ENCODE results near the gene RAPGEF4. TPM values are rescaled to one million over a fixed set of nuclear protein-coding genes. Genes with fewer than 3 reads are reported as not detected.

Gene RAPGEF4
- total RNA-seq, 1 experiment from 2014 or later = 0.98 TPM

GRCh38 chr2:172955587-172955986 lies 219.9 kb downstream of the RAPGEF4 start:
- Mint-ChIP-seq H3K4me3 (ENCODE audit: unreplicated experiment) (no peak overlapping the region), H3K36me3 (ENCODE audit: insufficient read depth, unreplicated experiment) (no peaks in the 10 kb centered on the region), H3K4me1 (ENCODE audit: low read depth, unreplicated experiment) (peaks cover 14% of the 10 kb centered on the region), H3K9me3 (ENCODE audit: unreplicated experiment) (no peaks in the 10 kb centered on the region), H3K27me3 (ENCODE audit: insufficient read depth, unreplicated experiment) (peaks cover 3% of the 10 kb centered on the region), H3K27ac (ENCODE audit: unreplicated experiment) (no peak overlapping the region)
- DNase-seq = no peak
- intact Hi-C loops (cut with micrococcal nuclease; ENCODE audit: unreplicated experiment) = no loop called here
- no peak for TF ChIP-seq CTCF (IDR thresholded peaks at IDR 0.05; ENCODE audit: insufficient read depth in 1 of 2, low read depth in 1 of 2, low read length in 1 of 2, severe bottlenecking in 1 of 2, unreplicated experiment in 1 of 2)
- Histone ChIP-seq H3K27me3 (replicated peaks; ENCODE audit: control insufficient read depth, insufficient read depth, low read length) (no peaks in the 10 kb centered on the region), H3K4me3 (ENCODE audit: low read depth, low read length) (no peak overlapping the region), H3K9me3 (no peaks in the 10 kb centered on the region), H3K36me3 (ENCODE audit: control insufficient read depth, insufficient read depth, low read length) (no peaks in the 10 kb centered on the region), H3K4me1 (peaks cover 4% of the 10 kb centered on the region; the same call in 1 of the 2 replicates)
- BruUV-seq (replicated peaks) = no TSS peak
- ChIA-PET CTCF (no interaction called here), POLR2A (no interaction called here)

- no TSS peak for BruUV-seq (replicated peaks)
- CTCF ChIA-PET = no interaction called here
- no peak for TF ChIP-seq CTCF (IDR thresholded peaks at IDR 0.05; ENCODE audit: insufficient read depth in 1 of 2, low read depth in 1 of 2, low read length in 1 of 2, severe bottlenecking in 1 of 2, unreplicated experiment in 1 of 2)
- no peaks in the 10 kb centered on the region for H3K27me3 ChIP-seq (replicated peaks; ENCODE audit: control insufficient read depth, insufficient read depth, low read length)
- no peaks in the 10 kb centered on the region for H3K36me3 ChIP-seq (ENCODE audit: control insufficient read depth, insufficient read depth, low read length)
- intact Hi-C loops (cut with micrococcal nuclease; ENCODE audit: unreplicated experiment) = no loop called here
- POLR2A ChIA-PET = interaction anchor here (0.6 kb wide), 1 partner anchor 470 kb away, joined by 3 read pairs; no protein-coding TSS in a partner anchor
- no peak overlapping the region for H3K27ac Mint-ChIP-seq (ENCODE audit: unreplicated experiment)
- no peaks in the 10 kb centered on the region for H3K27me3 Mint-ChIP-seq (ENCODE audit: insufficient read depth, unreplicated experiment)
- H3K4me3 ChIP-seq (ENCODE audit: low read depth, low read length) = no peak overlapping the region
- DNase-seq = no peak
- H3K4me1 ChIP-seq = peaks cover 4% of the 10 kb centered on the region; the same call in 1 of the 2 replicates
- peaks cover 6% of the 10 kb centered on the region for H3K4me1 Mint-ChIP-seq (ENCODE audit: low read depth, unreplicated experiment)
- H3K4me3 Mint-ChIP-seq (ENCODE audit: unreplicated experiment) = no peak overlapping the region
- no peaks in the 10 kb centered on the region for H3K9me3 Mint-ChIP-seq (ENCODE audit: unreplicated experiment)
- H3K9me3 ChIP-seq = no peaks in the 10 kb centered on the region
- H3K36me3 Mint-ChIP-seq (ENCODE audit: insufficient read depth, unreplicated experiment) = no peaks in the 10 kb centered on the region
Measured at GRCh38 chr2:172957734-172958133, 222.1 kb downstream of the RAPGEF4 start.

- H3K27me3 ChIP-seq (replicated peaks; ENCODE audit: control insufficient read depth, insufficient read depth, low read length) = no peaks in the 10 kb centered on the region
- no peak for DNase-seq
- Mint-ChIP-seq H3K27ac (ENCODE audit: unreplicated experiment) (no peak overlapping the region), H3K27me3 (ENCODE audit: insufficient read depth, unreplicated experiment) (no peaks in the 10 kb centered on the region), H3K4me3 (ENCODE audit: unreplicated experiment) (no peak overlapping the region), H3K4me1 (ENCODE audit: low read depth, unreplicated experiment) (peaks cover 6% of the 10 kb centered on the region), H3K9me3 (ENCODE audit: unreplicated experiment) (no peaks in the 10 kb centered on the region), H3K36me3 (ENCODE audit: insufficient read depth, unreplicated experiment) (no peaks in the 10 kb centered on the region)
- H3K9me3 ChIP-seq = no peaks in the 10 kb centered on the region
- H3K4me1 ChIP-seq = peaks cover 4% of the 10 kb centered on the region; the same call in 1 of the 2 replicates
- H3K36me3 ChIP-seq (ENCODE audit: control insufficient read depth, insufficient read depth, low read length) = no peaks in the 10 kb centered on the region
- ChIA-PET POLR2A (no interaction called here), CTCF (no interaction called here)
- BruUV-seq (replicated peaks) = no TSS peak
- no peak for TF ChIP-seq CTCF (IDR thresholded peaks at IDR 0.05; ENCODE audit: insufficient read depth in 1 of 2, low read depth in 1 of 2, low read length in 1 of 2, severe bottlenecking in 1 of 2, unreplicated experiment in 1 of 2)
- H3K4me3 ChIP-seq (ENCODE audit: low read depth, low read length) = no peak overlapping the region
- intact Hi-C loops (cut with micrococcal nuclease; ENCODE audit: unreplicated experiment) = no loop called here
Measured at GRCh38 chr2:172962082-172962481, 226.4 kb downstream of the RAPGEF4 start.
